K562 (cell line): Measurements from ENCODE around the gene RNLS. TPM values are rescaled to one million over a fixed set of nuclear protein-coding genes. Genes with fewer than 3 reads are reported as not detected.

Source experiments
- ATAC-seq: fragments of 200-7000 bp; cut with Tn5 transposase; 3 replicates; pipeline ENCODE4 v1.9.1; 2020; ENCODE audit warnings: moderate library complexity
- BruUV-seq: library from RNA; stranded (reverse); fragments of 400-500 nt; replicated peaks from 2 replicates; lab custom pipeline; 2021; lab: Mats Ljungman, UMichigan
- CTCF ChIA-PET: fragments of 300-600 bp; formaldehyde crosslinking; extraction: SDS; loops from one replicate; lab custom pipeline; 2021; ENCODE audit warnings: low intra/inter-chr PET ratio; lab: Yijun Ruan, JAX
- POLR2A ChIA-PET: fragments of 300-600, 350-650 bp; sonication (Branson Sonifier 250); formaldehyde crosslinking; extraction: SDS; loops from one replicate; lab custom pipeline; 2021; ENCODE audit warnings: antibody characterized with exemption, inconsistent platforms; lab: Yijun Ruan, JAX
- DNase-seq, 4 experiments: peaks; one replicate each; pipeline versions ENCODE4 v3.0.0 to v3.0.0-alpha.2; 2011 to 2018; ENCODE audit warnings: low spot score in 3 of 4, mixed read lengths in 3 of 4; ENCODE audit errors: extremely low read depth in 1 of 4
- FAIRE-seq: peaks from 2 replicates; lab custom pipeline; 2011; peaks lifted over from hg19 to GRCh38; lab: Jason Lieb, UNC
- H2AFZ ChIP-seq: 2 replicates; pipeline ENCODE4 v1.6.0; 2011; ENCODE audit warnings: low read depth, low read length, control low read depth, inconsistent platforms
- H3K27ac ChIP-seq: fragments of 200-600 bp; 3 replicates; pipeline ENCODE4 v1.8.0; 2011; ENCODE audit warnings: low read depth, mild to moderate bottlenecking, control low read depth, inconsistent platforms, low read length, moderate library complexity, mixed read lengths; ENCODE audit errors: extremely low read depth
- H3K27me3 ChIP-seq, 2 experiments: fragments of 300-600 bp in 1 of 2; 2 replicates in 1 of 2; 3 replicates in 1 of 2; pipeline versions ENCODE4 v1.6.0 to v1.8.0; 2011; ENCODE audit warnings: inconsistent platforms in 2 of 2, low read length in 2 of 2, mild to moderate bottlenecking in 1 of 2, mixed read lengths in 1 of 2, moderate library complexity in 1 of 2; ENCODE audit not compliant: control insufficient read depth in 2 of 2, insufficient read depth in 2 of 2
- H3K36me3 ChIP-seq: fragments of 300-600 bp; 3 replicates; pipeline ENCODE4 v1.8.0; 2011; ENCODE audit warnings: mild to moderate bottlenecking, low read length, inconsistent platforms; ENCODE audit not compliant: control insufficient read depth, insufficient read depth
- H3K4me1 ChIP-seq, 2 experiments: fragments of 200-600 bp in 1 of 2; replicated peaks in 1 of 2; 2 replicates in 1 of 2; 3 replicates in 1 of 2; pipeline versions ENCODE4 v1.5.1 to v1.8.0; 2011; ENCODE audit warnings: inconsistent platforms in 2 of 2, low read length in 2 of 2, mild to moderate bottlenecking in 1 of 2, mixed read lengths in 1 of 2, moderate library complexity in 1 of 2; ENCODE audit not compliant: control insufficient read depth in 2 of 2, insufficient read depth in 2 of 2
- H3K4me2 ChIP-seq: 2 replicates; pipeline ENCODE4 v1.6.1; 2011; ENCODE audit warnings: low read length, control low read depth, inconsistent platforms, mixed read lengths; ENCODE audit not compliant: insufficient read depth
- H3K4me3 ChIP-seq: fragments of 200-600 bp; sonication (generic), shearing (Covaris generic); 2 replicates; pipeline ENCODE4 v1.5.1; 2016; ENCODE audit warnings: control low read depth, inconsistent platforms
- H3K79me2 ChIP-seq: fragments of 200-600 bp; 3 replicates; pipeline ENCODE4 v1.8.0; 2011; ENCODE audit warnings: low read length, inconsistent platforms; ENCODE audit not compliant: control insufficient read depth, insufficient read depth
- H3K9ac ChIP-seq, 2 experiments: 2 replicates each; pipeline versions ENCODE4 v1.6.0 to v1.6.1; 2011; ENCODE audit warnings: low read depth in 2 of 2, low read length in 2 of 2, control low read depth in 1 of 2, inconsistent platforms in 1 of 2, mild to moderate bottlenecking in 1 of 2, mixed read lengths in 1 of 2; ENCODE audit not compliant: insufficient read depth in 1 of 2
- H3K9me1 ChIP-seq: one replicate; pipeline ENCODE4 v1.6.0; 2011; ENCODE audit warnings: inconsistent platforms, mild to moderate bottlenecking, low read length, moderate library complexity; ENCODE audit not compliant: control insufficient read depth, insufficient read depth
- H3K9me3 ChIP-seq: replicated peaks from 2 replicates; pipeline ENCODE4 v1.5.1; 2011; ENCODE audit warnings: low read depth, low read length, inconsistent platforms; ENCODE audit not compliant: control insufficient read depth, insufficient read depth
- H4K20me1 ChIP-seq: replicated peaks from 2 replicates; pipeline ENCODE4 v1.6.1; 2011; ENCODE audit warnings: low read length, inconsistent platforms, mixed read lengths; ENCODE audit not compliant: control insufficient read depth, insufficient read depth
- ARID3A ChIP-seq: IDR thresholded peaks from 2 replicates; pipeline ENCODE4 v1.6.1; 2012; ENCODE audit warnings: low read depth, low read length, improper control_type of control experiment, borderline replicate concordance
- ILK ChIP-seq: fragments of 450-650 bp; IDR thresholded peaks from 2 replicates; pipeline ENCODE4 v1.6.1; 2016; ENCODE audit warnings: missing genetic modification characterization, low read depth, mild to moderate bottlenecking, missing compliant biosample characterization, moderate library complexity, borderline replicate concordance
- NCOA6 ChIP-seq: fragments of 450-650 bp; IDR thresholded peaks from 2 replicates; pipeline ENCODE4 v1.6.1; 2017; ENCODE audit warnings: mild to moderate bottlenecking
- WGBS: fragments of 100-300 bp; shearing (Covaris generic); methylation state at CpG from one replicate; pipeline ENCODE4 v1.1.6; 2016; ENCODE audit warnings: low coverage, mixed read lengths; ENCODE audit not compliant: insufficient coverage; ENCODE audit errors: missing lambda C conversion rate; 5-methylcytosine and 5-hydroxymethylcytosine counted together
- in situ Hi-C: fragments of 300-500 bp; cut with MboI; formaldehyde crosslinking; loops from 4 replicates; pipeline ENCODE4 v1.15.0; 2018; ENCODE audit warnings: inconsistent platforms, mixed read lengths
- intact Hi-C: fragments of 100-400 bp; cut with micrococcal nuclease; formaldehyde crosslinking; loops from 2 replicates; pipeline ENCODE4 v1.14.2; 2022
- polyA plus RNA-seq, 8 experiments: library from polyadenylated mRNA; depleted of rRNA in 4 of 8; stranded (reverse) in 5 of 8; unstranded in 3 of 8; fragments of >200 nt; fragmentation: Nextera tagmentation in 2 of 8; fragmentation: Illumina TruSeq in 1 of 8; extraction: Ambion mirVana in 2 of 8; extraction: Trizol in 1 of 8; gene quantifications; 2 replicates each; pipeline versions ENCODE4 v1.2.1 to v1.2.3, GENCODE V29; 2011 to 2014; ENCODE audit warnings: inconsistent platforms in 1 of 8, missing spikeins in 1 of 8
- total RNA-seq, 7 experiments: library from RNA; depleted of rRNA in 6 of 7; stranded (reverse); fragments of >200 nt in 6 of 7; fragmentation: Illumina TruSeq in 2 of 7; extraction: Trizol in 2 of 7; gene quantifications; 2 replicates each; pipeline versions ENCODE4 v1.2.1 to v1.2.3, GENCODE V29; 2011 to 2021; ENCODE audit warnings: low replicate concordance in 1 of 7

The RNLS gene
- total and polyA plus RNA-seq, 9 of the 15 experiments (the other 6 are each of a cell fraction or from before 2014, with no cell fraction given) = 0.14 to 0.72 (median 0.41) TPM; not detected in 3

- ATAC-seq (no peak), FAIRE-seq (no peak), DNase-seq (no peak)
- CTCF ChIA-PET = no interaction called here
- Histone ChIP-seq H3K27ac (no peak overlapping the region), H3K9me1 (no peaks in the 10 kb centered on the region), H3K27me3 (no peaks in the 10 kb centered on the region), H3K9me3 (no peaks in the 10 kb centered on the region), H3K4me3 (no peak overlapping the region), H3K36me3 (no peaks in the 10 kb centered on the region), H2AFZ (no peak overlapping the region), H3K4me1 (no peaks in the 10 kb centered on the region), H3K79me2 (no peaks in the 10 kb centered on the region), H4K20me1 (no peaks in the 10 kb centered on the region), H3K4me2 (no peak overlapping the region), H3K9ac (no peak overlapping the region)
- intact Hi-C loops (no loop called here), in situ Hi-C loops (no loop called here)
- WGBS = 2% methylated on average over 6 of the region's 6 CpGs
- no TSS peak for BruUV-seq
- POLR2A ChIA-PET = interaction anchor here (0.6 kb wide), 1 partner anchor 234 kb away, joined by 3 read pairs; no protein-coding TSS in a partner anchor
- TF ChIP-seq ILK (tag) (no peak), ARID3A (no peak), NCOA6 (no peak)
Observed at GRCh38 chr10:88346144-88346977, 236.8 kb downstream of the RNLS start.
